Colonic mucosa (tissue), 4 donors: ENCODE data around the gene NEU2. TPM values are rescaled to one million over a fixed set of nuclear protein-coding genes. Genes with fewer than 3 reads are reported as not detected.

Source experiments
- DNase-seq: peaks from one replicate; pipeline ENCODE4 v3.0.0-alpha.2; 2020
- H3K27ac ChIP-seq: fragments of 200-600 bp; one replicate; pipeline ENCODE4 v1.8.0; 2021
- H3K27me3 ChIP-seq: fragments of 200-600 bp; one replicate; pipeline ENCODE4 v1.8.0; 2021
- H3K36me3 ChIP-seq: fragments of 200-600 bp; one replicate; pipeline ENCODE4 v1.8.0; 2021
- H3K4me1 ChIP-seq: fragments of 200-600 bp; one replicate; pipeline ENCODE4 v1.8.0; 2021; ENCODE audit warnings: mild to moderate bottlenecking
- H3K4me3 ChIP-seq: fragments of 200-600 bp; one replicate; pipeline ENCODE4 v1.8.0; 2021
- H3K9ac ChIP-seq, 2 donors: one replicate each; pipeline ENCODE4 v1.7.0; 2013; ENCODE audit warnings: control low read depth in 2 of 2, low read depth in 2 of 2, low read length in 2 of 2
- H3K9me3 ChIP-seq: fragments of 200-600 bp; one replicate; pipeline ENCODE4 v1.8.0; 2021
- intact Hi-C: fragments of 100-400 bp; cut with DNase I; formaldehyde crosslinking; loops from one replicate; pipeline ENCODE4 v1.14.1; 2022
- total RNA-seq, 2 donors: library from RNA; stranded (reverse); fragmentation: NEBNext Ultra II Directional in 1 of 2; extraction: Animal tissue kit (Norgen Biotek cat#: 25700) in 1 of 2; gene quantifications; one replicate each; pipeline ENCODE4 v1.2.1, GENCODE V29; 2021
- TF ChIP-seq, protein P1 (sequence below): fragments of 200-600 bp; IDR thresholded peaks from one replicate; pipeline ENCODE4 v1.8.0; 2022; ENCODE audit warnings: antibody characterized with exemption, mild to moderate bottlenecking
- donor health status: healthy.
- donor health status: DM: no; HTN: no; CAD: no.
- donor health status: DM: no; HTN: no; CAD: no.

The NEU2 gene
- total RNA-seq, 2 donors from 2014 or later: not detected

DNA sequence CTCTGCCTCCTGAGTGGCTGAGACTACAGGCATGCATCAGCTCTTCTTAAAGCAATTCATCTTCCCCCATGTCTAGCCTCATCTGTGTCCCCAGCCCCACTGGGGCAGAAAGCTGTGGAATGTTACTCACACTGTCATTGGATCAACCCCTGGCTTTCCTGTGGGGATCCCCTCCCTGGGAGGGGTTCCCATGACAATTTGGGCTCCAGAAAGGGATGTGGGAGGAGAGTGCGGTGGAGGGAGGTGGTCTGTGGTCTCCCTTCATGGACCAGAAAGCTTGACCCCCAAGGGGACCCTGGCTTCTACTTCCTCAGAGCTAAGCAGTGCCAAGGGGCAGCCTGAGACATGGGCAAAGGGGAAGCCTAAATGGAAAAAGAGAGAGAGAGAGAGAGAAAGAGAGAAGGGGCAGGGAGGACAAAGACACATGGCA is 20.8 kb upstream of the NEU2 start:
- no peaks in the 10 kb centered on the region for H3K27me3 ChIP-seq
- H3K9me3 ChIP-seq: no peaks in the 10 kb centered on the region
- peak overlapping the region; percentile 18 for H3K4me3 ChIP-seq
- H3K9ac ChIP-seq: peak overlapping the region; percentile 64 to 75
- no peak for DNase-seq
- intact Hi-C loops: no loop called here
- no peaks in the 10 kb centered on the region for H3K4me1 ChIP-seq
- H3K36me3 ChIP-seq: no peaks in the 10 kb centered on the region
- TF ChIP-seq, protein P1, sequence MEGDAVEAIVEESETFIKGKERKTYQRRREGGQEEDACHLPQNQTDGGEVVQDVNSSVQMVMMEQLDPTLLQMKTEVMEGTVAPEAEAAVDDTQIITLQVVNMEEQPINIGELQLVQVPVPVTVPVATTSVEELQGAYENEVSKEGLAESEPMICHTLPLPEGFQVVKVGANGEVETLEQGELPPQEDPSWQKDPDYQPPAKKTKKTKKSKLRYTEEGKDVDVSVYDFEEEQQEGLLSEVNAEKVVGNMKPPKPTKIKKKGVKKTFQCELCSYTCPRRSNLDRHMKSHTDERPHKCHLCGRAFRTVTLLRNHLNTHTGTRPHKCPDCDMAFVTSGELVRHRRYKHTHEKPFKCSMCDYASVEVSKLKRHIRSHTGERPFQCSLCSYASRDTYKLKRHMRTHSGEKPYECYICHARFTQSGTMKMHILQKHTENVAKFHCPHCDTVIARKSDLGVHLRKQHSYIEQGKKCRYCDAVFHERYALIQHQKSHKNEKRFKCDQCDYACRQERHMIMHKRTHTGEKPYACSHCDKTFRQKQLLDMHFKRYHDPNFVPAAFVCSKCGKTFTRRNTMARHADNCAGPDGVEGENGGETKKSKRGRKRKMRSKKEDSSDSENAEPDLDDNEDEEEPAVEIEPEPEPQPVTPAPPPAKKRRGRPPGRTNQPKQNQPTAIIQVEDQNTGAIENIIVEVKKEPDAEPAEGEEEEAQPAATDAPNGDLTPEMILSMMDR: no peak
- peak overlapping the region; percentile 85 for H3K27ac ChIP-seq

DNA sequence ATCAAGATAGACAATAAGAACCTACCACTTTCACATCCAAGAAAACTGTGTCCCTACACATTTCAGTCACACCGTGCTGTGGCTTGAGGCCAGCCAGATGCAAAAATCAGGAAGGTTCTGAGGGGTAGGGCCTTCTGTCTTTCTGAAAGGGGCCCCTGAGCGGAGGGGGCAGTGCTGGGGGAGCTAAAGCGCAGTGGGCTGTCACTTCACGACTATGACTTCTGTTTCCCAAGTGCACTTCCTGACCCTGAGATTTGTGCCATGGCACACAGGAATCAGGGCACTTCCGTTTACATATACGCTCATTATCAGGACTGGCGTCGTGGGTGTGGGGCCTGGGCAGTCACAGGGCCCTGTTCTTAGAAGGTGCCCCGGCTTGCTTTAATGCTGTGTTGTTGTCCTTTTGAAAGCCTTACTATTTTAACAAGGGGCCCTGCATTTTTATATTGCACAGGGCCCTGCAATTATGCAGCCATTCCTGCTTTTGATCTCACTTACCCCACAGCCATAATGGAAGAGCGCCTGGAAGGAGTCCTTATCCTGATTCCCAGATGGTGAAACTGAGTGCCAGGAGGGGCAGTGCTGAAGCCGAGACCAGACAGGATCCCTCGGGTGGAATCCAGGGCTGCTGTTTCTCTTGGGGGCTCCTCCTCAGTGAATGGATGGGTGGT is 20.0 kb upstream of the NEU2 start:
- Histone ChIP-seq H3K9ac (peak overlapping the region; percentile 53 to 75), H3K4me1 (no peaks in the 10 kb centered on the region), H3K9me3 (no peaks in the 10 kb centered on the region), H3K27me3 (no peaks in the 10 kb centered on the region), H3K36me3 (no peaks in the 10 kb centered on the region), H3K27ac (peak overlapping the region; percentile 85), H3K4me3 (peak overlapping the region; percentile 18)
- TF ChIP-seq, protein P1: no peak
- intact Hi-C loops: no loop called here
- peak; percentile 79 for DNase-seq

DNA sequence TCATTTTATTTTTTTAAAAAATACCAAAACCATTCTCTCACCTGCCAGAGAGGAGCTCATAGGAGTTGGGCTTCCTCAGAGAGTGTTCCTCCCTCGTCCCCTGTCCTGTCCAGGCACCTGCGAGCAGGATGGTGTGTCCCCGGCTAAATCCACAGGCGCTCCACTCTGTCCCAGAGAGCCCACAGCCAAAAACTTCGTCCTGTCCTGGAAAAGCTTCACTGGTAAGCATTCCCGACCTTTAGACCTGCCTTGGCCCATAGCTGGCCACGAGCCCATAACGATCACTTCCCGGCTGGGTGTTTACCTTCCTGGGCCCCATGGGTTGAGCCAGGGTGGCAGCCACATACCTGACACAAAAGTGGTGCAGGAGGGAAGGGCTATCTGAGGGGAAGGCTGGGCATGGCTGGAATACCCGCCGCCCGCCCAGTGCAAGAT is 19.4 kb upstream of the NEU2 start, which contains the start of gene NGEF:
NGEF (minus strand) TSS at position 230 of the 435 bp plus-strand sequence. CDS start 38,366 bp downstream, outside the sequence.
- intact Hi-C loops: no loop called here
- peak within 1 kb of the TSS; percentile 18 for H3K4me3 ChIP-seq
- H3K27ac ChIP-seq: peak within 1 kb of the TSS; percentile 85

GRCh38 chr2:233013650-233014049 is 18.8 kb upstream of the NEU2 start:
- DNase-seq: no peak
- no peak overlapping the region for H3K4me3 ChIP-seq
- H3K4me1 ChIP-seq: no peaks in the 10 kb centered on the region
- H3K27me3 ChIP-seq: no peaks in the 10 kb centered on the region
- intact Hi-C loops: no loop called here
- H3K36me3 ChIP-seq: no peaks in the 10 kb centered on the region
- peak overlapping the region in 1 of 2 donors; percentile 75 for H3K9ac ChIP-seq
- TF ChIP-seq, protein P1: no peak
- H3K27ac ChIP-seq: peak overlapping the region; percentile 85
- H3K9me3 ChIP-seq: no peaks in the 10 kb centered on the region

More for the DNA sequence above, 19.4 kb upstream of the NEU2 start, which contains the start of gene NGEF:
- Histone ChIP-seq H3K36me3 (no peaks in the 10 kb centered on the region), H3K4me1 (no peaks in the 10 kb centered on the region), H3K9me3 (no peaks in the 10 kb centered on the region), H3K27me3 (no peaks in the 10 kb centered on the region), H3K9ac (peak within 1 kb of the TSS; percentile 53 to 75)
- peak; percentile 95 for DNase-seq
- TF ChIP-seq, protein P1: no peak

GRCh38 chr2:233015019-233015645 is 17.3 kb upstream of the NEU2 start:
- intact Hi-C loops: no loop called here
- Histone ChIP-seq H3K9me3 (no peaks in the 10 kb centered on the region), H3K4me3 (no peak overlapping the region), H3K27me3 (no peaks in the 10 kb centered on the region), H3K27ac (no peak overlapping the region), H3K9ac (no peak overlapping the region), H3K36me3 (no peaks in the 10 kb centered on the region), H3K4me1 (no peaks in the 10 kb centered on the region)
- TF ChIP-seq, protein P1: no peak
- no peak for DNase-seq
